ENCODE results near the gene KCNIP1. TPM values are rescaled to one million over a fixed set of nuclear protein-coding genes. Genes with fewer than 3 reads are reported as not detected.
A peak's percentile ranks its signal among the peaks of the same experiment; 100 is the strongest.

Gene KCNIP1
- total and polyA plus RNA-seq, 2 of the 8 experiments (the other 6 are each of a cell fraction or from before 2014, with no cell fraction given), result 0.52 to 0.83 TPM

DNA sequence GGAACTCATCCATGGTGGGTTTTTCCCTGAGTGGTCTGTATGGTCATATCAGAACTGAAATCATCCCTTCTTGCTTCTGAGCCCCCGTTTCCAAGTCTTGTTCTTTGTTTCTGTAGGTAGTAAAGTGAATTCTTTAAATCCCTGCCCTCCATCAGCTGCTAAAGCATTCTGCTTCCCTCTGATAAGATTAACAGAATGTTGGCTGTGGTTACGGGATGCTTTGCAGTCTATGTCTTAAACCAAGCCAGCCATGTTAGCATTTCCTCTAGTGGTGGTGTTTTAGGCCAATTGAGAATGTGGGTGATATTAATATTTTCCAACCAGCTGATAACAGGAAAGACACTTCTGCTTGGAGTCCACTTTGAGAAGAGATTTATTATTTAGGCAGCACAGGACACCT lies 22.0 kb upstream of the KCNIP1 start:
- no peak overlapping the region for H2BK120ac ChIP-seq (replicated peaks; ENCODE audit: low read depth, low read length)
- no peaks in the 10 kb centered on the region; a peak in 1 of 7 replicates for H3K27me3 ChIP-seq (replicated peaks in 1 of 4; ENCODE audit: control insufficient read depth in 3 of 4, extremely low read depth in 1 of 4, insufficient read depth in 3 of 4, low read length in 3 of 4)
- H3K4ac ChIP-seq (replicated peaks; ENCODE audit: insufficient read length, low read depth, low read length), result no peak overlapping the region
- H3K23ac ChIP-seq (ENCODE audit: insufficient read length), result no peak overlapping the region
- no peak overlapping the region for H4K91ac ChIP-seq (replicated peaks; ENCODE audit: insufficient read length, low read length)
- H4K8ac ChIP-seq (ENCODE audit: extremely low read depth, insufficient read depth, low read length), result no peak overlapping the region
- H3K56ac ChIP-seq (replicated peaks; ENCODE audit: insufficient read length, low read depth, low read length), result no peak overlapping the region
- FAIRE-seq, result no peak
- no peak overlapping the region for H3K14ac ChIP-seq (ENCODE audit: insufficient read length)
- no peak overlapping the region for H3K9ac ChIP-seq (replicated peaks in 1 of 4; ENCODE audit: extremely low read depth in 1 of 4, low read depth in 3 of 4, low read length in 3 of 4)
- H3K4me1 ChIP-seq (replicated peaks in 1 of 4; ENCODE audit: control insufficient read depth in 3 of 4, insufficient read depth in 4 of 4, low read length in 3 of 4), result peaks cover 0 to 4% (median 0%) of the 10 kb centered on the region in 4 experiments; a peak in 1 of 7 replicates
- no peaks in the 10 kb centered on the region for H4K20me1 ChIP-seq (replicated peaks in 1 of 2; ENCODE audit: control insufficient read depth in 1 of 2, insufficient read depth in 2 of 2, low read length in 2 of 2)
- H3K23me2 ChIP-seq (ENCODE audit: low read depth, low read length), result no peaks in the 10 kb centered on the region; the same call in 1 of the 2 replicates
- TF ChIP-seq KDM4A (IDR thresholded peaks at IDR 0.05; ENCODE audit: low read depth, low read length, severe bottlenecking), result no peak
- no peak for TF ChIP-seq RFX5 (IDR thresholded peaks at IDR 0.05; ENCODE audit: borderline replicate concordance, low read depth, low read length)
- TF ChIP-seq PHF8 (conservative IDR thresholded peaks at IDR 0.05; ENCODE audit: low read depth, low read length), result no peak
- TF ChIP-seq POLR2A (IDR thresholded peaks at IDR 0.05; ENCODE audit: control extremely low read depth in 1 of 2, low read depth in 2 of 2, low read length in 2 of 2), result no peak
- TF ChIP-seq MAFK (IDR thresholded peaks at IDR 0.05; ENCODE audit: low read depth, low read length), result no peak
- no peak for TF ChIP-seq CREB1 (IDR thresholded peaks at IDR 0.05)
- no peak for TF ChIP-seq SP4 (IDR thresholded peaks at IDR 0.05; ENCODE audit: low read length)
- no peak for TF ChIP-seq CBX8 (IDR thresholded peaks at IDR 0.05; ENCODE audit: borderline replicate concordance, low read depth, low read length)
- no peak for TF ChIP-seq JUN (IDR thresholded peaks at IDR 0.05; ENCODE audit: low read depth, low read length)
- TF ChIP-seq TAF1 (IDR thresholded peaks at IDR 0.05; ENCODE audit: low read depth, low read length), result no peak
- 85% methylated on average over 2 of the region's 2 CpGs; no CpG with 5 or more reads in 1 of the 2 experiments for WGBS, 2 experiments (ENCODE audit: extremely low coverage in 1 of 2, insufficient coverage in 1 of 2, insufficient read length in 1 of 2, insufficient replicate concordance in 2 of 2, low coverage in 1 of 2, low lambda C conversion rate in 2 of 2, missing lambda C conversion rate in 1 of 2)
- H2BK15ac ChIP-seq (ENCODE audit: low read length), result no peak overlapping the region
- no peak overlapping the region for H2AK5ac ChIP-seq (ENCODE audit: low read depth, low read length)
- H3K18ac ChIP-seq (ENCODE audit: extremely low read depth, low read length), result no peak overlapping the region
- H3K36me3 ChIP-seq (ENCODE audit: control insufficient read depth in 2 of 4, insufficient read depth in 4 of 4, low read length in 3 of 4), result no peaks in the 10 kb centered on the region
- no peak overlapping the region for H2BK20ac ChIP-seq (ENCODE audit: low read length)
- H2BK12ac ChIP-seq (ENCODE audit: low read depth, low read length), result no peak overlapping the region
- no peak overlapping the region for H2AFZ ChIP-seq (ENCODE audit: low read length)
- H3K27ac ChIP-seq (ENCODE audit: low read depth, low read length), result no peak overlapping the region
- POLR2A ChIA-PET (ENCODE audit: partially characterized antibody), result no interaction called here
- H4K5ac ChIP-seq (ENCODE audit: insufficient read length, low read depth, low read length), result no peak overlapping the region
- CTCF ChIA-PET (ENCODE audit: partially characterized antibody), result interaction anchor here (1.1 to 5.3 kb wide), 5 partner anchors 8 to 256 kb away, joined by 3 to 25 read pairs (median 3); no protein-coding TSS in a partner anchor
- H3K79me1 ChIP-seq (ENCODE audit: low read depth, low read length), result no peaks in the 10 kb centered on the region
- DNase-seq (ENCODE audit: low read depth in 1 of 2, low spot score in 2 of 2), result peak in 1 of 2 experiments; percentile 1
- H3K79me2 ChIP-seq (ENCODE audit: control insufficient read depth in 1 of 2, insufficient read depth in 2 of 2, low read length in 2 of 2), result no peaks in the 10 kb centered on the region
- H3K4me2 ChIP-seq (ENCODE audit: insufficient read depth in 1 of 2, low read depth in 2 of 2, low read length in 2 of 2), result no peak overlapping the region
- H3K9me3 ChIP-seq (ENCODE audit: insufficient read depth in 2 of 2, low read depth in 1 of 2, low read length in 1 of 2), result no peaks in the 10 kb centered on the region
- no peak overlapping the region for H2BK5ac ChIP-seq (ENCODE audit: low read depth, low read length)
- H3K4me3 ChIP-seq (ENCODE audit: extremely low read depth in 1 of 4, insufficient read depth in 2 of 4, low read depth in 3 of 4, low read length in 4 of 4), result no peak overlapping the region

All from H1 (cell line).